Measurements from ENCODE around the gene SLIT3.

SLIT3 gene

DNA sequence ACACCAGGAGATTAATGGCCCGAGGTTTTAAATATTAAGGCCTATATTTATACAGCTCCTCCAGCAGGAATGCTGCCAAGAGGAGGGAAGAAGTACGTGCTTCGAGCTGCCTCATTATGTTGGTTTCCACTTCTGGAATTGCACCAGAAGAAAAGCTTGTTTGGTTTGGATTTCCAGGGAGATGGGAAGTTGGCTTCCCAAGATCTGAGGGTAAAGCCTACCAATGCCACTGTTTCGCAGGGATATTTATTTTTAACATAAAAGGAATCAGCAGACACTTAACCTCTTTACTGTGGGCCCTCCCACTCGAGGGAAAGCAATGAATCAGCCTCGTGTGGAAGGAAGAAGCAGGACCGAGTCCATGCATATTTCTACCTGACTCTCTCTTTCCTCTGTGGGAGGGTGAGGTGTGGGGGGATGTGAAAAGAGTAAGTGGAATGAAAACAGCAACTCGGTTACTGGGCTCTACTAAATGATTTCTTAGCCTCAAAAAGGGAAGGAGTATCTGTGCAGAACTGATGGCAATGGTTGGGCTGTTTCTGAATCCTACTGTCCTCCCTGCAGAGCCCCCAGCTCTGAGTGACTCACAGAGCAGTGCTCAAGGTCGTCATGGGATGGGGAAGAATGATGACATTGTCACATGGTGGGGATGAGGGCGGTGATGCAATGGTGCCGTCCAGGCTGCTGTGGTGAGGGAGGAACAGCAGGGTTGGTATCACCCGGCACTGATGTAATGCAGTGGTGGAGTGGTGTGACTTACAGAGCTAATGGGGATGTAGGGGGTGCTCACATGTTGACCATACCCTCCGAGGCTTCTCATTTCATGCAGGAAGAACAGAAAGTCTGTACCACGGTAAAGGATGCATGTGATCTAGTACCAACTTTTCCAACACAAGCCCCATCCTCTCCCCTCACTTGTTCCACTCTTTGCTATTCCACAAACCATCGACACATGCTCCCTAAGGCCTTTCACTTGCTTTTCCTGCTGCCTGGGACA is 506.8 kb downstream of the SLIT3 start:
- DNase-seq (ENCODE audit: low read depth) = no peak

GRCh38 chr5:168792678-168793077 is 508.3 kb downstream of the SLIT3 start:
- no peak for DNase-seq (ENCODE audit: low read depth)

- DNase-seq (ENCODE audit: low read depth) = no peak
Measured at GRCh38 chr5:168790671-168791250, 510.2 kb downstream of the SLIT3 start.

DNA sequence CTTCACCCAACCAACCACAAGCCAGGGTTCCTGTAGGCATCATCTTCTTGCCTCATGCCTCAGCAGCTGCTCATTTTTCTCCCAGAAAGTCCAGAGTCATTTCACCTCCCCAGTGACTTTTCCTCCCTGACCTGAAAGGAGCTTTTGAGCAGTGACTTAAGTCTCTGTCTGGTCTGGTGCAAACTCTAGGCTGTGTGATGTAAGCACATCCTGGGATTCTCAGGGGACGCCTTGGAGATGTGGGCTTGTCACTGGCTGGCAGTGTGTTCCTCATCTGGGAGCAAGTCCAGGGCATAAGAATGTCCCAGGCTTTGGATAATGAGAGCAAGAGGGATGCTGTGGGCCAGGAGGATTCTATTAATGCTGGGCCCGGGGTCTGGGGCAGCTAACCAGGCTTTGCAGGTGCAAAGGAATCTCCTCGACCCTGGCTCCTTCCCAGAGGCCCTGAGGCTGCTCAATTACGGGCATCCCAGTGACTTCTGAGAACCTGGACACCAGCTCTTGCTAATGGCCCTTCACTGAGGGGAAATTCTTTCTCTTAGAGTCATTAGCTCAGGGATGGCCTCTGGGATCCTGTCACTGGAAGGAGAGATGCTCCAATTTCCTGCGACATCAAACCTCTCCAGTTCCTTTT is 510.8 kb downstream of the SLIT3 start:
- DNase-seq (ENCODE audit: low read depth) = no peak

DNA sequence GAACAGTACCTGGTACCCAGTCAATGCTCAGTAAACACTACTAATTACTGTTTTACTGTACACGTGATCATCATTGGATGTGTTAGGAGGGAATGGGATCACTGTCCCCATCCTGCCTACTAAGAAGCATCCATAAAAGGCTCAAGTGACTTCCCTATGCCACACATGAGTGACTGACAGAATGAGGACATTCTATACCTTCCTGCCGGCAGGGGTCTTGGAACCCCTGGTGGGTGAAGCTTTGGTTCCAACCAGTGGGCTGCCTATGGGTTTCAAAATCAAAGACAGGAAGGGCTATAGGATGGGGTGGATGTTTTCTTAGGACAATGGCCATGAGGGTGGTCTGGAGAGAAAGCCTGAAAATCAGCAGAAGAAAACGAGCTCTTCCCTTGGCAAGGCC is 512.2 kb downstream of the SLIT3 start:
- no peak for DNase-seq (ENCODE audit: low read depth)

DNA sequence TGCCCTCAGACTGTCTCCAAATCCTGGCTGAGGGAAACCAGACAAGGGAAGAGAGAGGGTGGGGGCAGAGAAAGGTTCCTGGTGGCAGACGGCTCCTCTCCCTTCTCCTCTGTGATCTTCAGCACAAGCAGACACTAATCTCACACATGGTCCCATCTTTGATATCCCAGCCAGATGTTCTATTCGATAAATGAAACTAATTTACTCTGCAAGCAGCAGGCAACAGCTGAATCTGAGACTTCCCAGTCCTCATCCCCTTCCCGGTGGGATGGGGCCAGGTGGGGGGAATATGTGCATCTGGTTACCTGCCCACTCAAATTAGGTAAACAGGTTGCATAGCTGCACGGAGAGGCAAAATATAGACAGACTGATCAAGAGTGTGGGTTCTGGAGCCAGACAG is 512.8 kb downstream of the SLIT3 start:
- DNase-seq (ENCODE audit: low read depth) = no peak

DNA sequence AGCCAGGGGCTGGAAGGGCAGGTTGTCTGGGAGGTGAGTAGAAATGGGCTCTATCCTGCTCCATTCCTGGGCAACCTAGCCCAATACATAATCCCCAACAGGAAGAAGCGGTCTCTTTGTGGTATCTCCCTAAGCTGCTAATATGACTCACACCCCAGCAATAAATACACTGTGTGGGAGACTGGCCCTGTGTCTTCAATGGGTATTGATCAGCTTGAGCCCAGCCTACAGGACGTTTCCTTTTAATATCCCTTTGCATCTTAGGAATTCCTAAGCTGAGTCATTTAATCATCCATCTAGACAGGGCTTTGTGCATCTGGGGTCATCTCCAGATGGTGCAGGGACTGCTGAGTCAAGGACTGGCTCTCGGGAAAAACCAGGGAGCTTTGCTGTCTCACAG is 514.8 kb downstream of the SLIT3 start:
- no peak for DNase-seq (ENCODE audit: low read depth)

DNA sequence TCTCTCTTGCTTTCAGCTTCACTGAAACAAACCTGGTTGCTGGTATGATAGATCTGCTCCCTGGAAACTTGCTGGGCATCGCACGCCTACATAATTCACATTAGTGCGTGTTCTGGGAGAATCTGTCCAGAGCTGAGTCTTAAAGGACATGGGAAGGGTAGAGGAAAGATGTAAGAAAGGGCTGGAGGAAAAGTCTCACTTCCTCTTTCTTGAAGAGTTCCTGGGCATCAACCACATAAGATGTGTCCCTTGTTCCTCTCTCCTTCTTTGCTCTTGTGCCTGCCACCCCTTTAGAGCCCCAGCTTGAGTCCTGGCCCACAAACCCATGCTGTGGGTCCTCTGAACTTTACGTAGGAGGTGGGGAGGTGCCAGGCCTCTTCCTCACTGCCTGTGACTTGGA is 516.5 kb downstream of the SLIT3 start:
- no peak for DNase-seq (ENCODE audit: low read depth)

DNA sequence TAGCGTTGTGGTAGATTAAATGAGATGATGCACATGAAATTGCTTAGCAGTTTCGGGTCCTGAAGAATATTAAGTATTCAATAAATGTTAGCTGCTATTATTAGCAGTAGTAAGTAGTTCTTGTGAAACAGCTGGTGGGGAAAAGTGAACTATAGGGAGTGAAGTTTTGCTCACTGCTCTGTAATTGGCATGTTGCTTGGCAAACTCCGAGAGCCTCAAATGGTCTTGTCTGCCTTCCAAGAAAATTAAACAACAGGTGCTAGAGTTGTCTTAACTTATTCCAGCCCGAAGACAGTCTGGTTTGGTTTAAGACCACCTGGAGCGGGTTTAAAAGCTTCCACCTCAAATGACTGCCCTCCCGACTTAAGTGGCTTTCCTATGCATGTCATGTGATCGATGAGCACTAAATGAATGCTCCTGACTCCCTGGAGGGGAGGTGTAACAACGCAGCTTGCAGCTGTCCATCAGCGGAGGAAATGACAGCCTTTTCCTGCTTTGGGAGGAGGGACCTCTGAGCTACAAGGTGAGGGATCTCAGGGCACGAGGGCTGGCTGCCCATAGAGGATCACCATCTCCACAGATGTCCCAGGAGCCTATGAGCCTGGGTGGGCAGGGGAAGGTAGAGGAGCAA is 518.9 kb downstream of the SLIT3 start:
- no peak for DNase-seq (ENCODE audit: low read depth)

DNA sequence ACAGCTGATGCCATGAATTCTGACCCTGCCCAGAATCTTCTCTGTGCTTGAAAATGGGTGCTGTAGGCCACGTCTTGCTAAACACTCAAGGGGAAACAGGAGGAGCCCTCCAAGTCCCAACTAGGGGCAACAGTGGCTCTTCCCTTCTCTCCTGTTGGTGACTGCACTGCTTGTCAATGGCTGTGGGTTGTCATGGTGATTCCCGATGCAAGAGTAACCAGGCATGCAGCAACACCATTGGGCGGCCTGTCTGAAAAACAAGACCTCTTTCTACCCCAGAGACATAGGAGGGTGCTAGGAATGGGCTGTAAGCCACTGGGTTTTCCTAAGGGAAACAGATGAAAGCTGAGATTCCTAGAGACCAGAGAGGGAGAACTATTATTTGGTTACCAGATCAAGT is 520.1 kb downstream of the SLIT3 start:
- DNase-seq (ENCODE audit: low read depth) = no peak

DNA sequence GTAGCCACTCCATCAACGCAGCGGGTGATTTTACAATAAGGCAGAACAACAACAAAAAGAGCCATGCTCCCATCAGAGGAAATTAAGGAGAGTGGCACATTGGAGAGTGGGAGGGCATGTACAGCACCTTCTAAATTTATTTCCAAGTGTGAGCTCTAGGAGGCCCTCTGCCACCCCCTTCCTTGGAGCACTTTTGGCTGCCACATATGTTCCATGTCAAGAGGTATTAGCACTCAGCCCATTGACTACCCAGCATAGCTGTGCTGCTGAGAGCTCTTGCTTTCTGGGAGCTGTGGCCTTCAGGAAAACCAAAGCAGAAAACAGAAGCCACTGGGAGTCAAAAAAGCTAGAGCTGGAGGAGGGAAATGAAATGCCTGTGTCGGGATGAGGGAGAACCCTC is 521.6 kb downstream of the SLIT3 start:
- no peak for DNase-seq (ENCODE audit: low read depth)

GRCh38 chr5:168778536-168778935 is 522.4 kb downstream of the SLIT3 start:
- no peak for DNase-seq (ENCODE audit: low read depth)

DNA sequence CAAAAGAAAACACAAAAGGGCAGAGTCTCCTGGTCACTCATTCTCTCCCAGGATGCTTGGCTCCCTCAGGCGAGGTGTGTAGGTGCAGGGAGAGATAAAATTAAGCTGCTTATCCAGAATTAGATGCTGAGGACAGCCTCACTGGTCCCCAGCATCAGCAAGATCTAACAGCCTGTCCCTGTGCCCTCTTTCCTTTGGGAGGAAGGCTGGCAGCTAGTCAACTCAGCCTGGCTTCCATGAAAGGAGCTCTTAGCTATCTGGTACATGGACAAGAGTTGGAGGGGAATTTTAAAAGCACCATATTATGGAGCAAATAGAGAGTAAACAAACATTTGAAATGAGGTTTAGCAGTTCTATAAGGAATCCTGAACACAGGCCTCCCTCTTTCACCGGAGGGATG is 523.3 kb downstream of the SLIT3 start:
- no peak for DNase-seq (ENCODE audit: low read depth)

GRCh38 chr5:168776070-168776469 is 524.9 kb downstream of the SLIT3 start:
- no peak for DNase-seq (ENCODE audit: low read depth)

DNA sequence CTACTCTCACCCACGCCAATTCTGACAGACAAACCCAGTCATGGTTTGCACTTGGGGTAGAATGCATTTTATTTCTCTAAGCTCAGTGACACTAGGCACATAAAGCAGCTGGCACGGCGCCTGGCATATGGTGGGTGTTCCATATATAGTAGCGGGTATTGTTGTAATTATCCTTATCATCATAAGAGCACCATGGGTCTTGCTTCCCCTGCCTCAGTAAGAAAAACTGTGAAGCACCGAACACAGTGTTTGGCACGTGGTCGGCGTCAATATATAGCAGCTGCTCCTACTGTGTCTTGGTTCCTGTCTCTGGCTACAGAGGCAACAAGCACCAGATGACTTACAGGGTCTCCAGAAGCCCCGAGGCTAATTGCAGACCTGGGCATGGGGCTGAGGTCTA is 527.7 kb downstream of the SLIT3 start:
- no peak for DNase-seq (ENCODE audit: low read depth)

DNA sequence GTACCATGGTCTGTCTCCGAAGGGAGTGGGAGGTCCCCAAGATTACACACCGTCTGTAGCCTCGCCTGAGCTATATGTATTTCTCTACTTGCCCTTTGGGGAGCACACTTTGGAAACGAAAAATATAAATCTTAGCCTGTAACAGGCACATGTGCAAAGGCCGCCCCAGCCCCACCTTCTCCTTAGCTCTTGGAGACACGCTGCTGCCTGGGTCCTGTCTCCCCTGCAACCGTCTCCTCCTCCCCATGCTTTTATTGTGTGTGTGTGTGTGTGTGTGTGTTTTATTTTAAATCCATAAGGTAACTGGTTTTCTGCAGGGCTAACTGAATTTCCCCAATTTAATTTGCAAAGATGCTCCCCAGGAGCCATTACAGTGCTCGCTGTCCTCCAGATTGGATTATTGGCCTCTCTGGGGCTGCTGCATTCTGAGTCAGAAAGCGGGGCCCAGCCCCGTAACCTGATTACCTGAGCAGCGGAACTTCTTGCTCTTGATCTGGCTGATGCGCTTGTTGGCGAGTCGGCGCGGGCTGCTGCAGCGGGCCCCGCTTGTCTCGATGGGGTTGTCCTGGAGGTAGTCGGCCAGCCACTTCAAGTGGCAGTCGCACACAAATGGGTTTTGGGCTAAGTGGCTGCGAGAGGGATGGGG is 528.5 kb downstream of the SLIT3 start:
- no peak for DNase-seq (ENCODE audit: low read depth)

DNA sequence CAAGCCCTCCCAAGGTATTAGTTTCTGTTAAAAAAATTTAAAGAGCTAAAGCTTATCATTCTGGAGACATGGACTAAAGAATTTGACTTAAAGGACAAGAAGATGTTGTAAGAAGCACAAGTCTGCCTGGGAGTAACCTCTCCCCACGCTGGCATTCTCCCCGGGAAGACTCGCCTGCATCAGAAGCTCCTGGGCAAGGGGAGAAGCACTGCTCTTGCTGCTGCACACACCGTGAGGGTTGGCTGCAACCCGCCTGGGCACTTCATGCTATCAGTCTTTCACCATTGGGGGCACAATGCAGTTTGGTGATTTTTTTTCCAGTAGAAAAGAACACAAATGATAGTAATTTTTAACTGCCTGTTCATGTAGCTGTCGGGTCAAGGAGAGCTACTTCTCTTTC is 529.3 kb downstream of the SLIT3 start:
- no peak for DNase-seq (ENCODE audit: low read depth)

- no peak for DNase-seq (ENCODE audit: low read depth)
Measured at GRCh38 chr5:168770996-168771395, 529.9 kb downstream of the SLIT3 start.

GRCh38 chr5:168770036-168770498 is 530.9 kb downstream of the SLIT3 start:
- DNase-seq (ENCODE audit: low read depth) = no peak

DNA sequence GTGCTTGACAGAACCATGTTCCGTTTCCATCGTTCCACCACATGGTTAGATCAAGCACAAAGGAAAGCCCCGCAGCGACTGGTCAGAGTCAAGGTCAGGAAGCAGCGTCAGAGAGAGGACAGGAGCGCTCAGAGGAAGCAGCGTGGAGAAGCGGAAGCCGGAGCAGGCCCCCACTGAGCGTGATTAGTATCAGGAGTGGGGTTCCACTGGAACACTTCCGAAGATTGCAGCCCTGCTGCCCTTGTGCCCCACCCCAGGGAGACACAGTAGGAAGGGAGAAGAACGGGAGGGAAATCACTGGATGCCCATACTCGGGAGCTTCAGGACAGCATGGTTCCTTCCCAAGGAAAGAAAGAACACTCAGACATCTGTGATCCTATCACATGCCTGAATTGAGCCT is 532.8 kb downstream of the SLIT3 start:
- DNase-seq (ENCODE audit: low read depth) = no peak

- DNase-seq (ENCODE audit: low read depth) = no peak
Measured at GRCh38 chr5:168766426-168766700, 534.6 kb downstream of the SLIT3 start.
